NCI-H1417 treated with DMSO at 0.1 percent for 48 hours (cell line): ENCODE data around the gene DIS3L2.
"Not testable (repeated sequence)": the region's sequence is repeated elsewhere in the genome, so short reads cannot be mapped to it uniquely, and the experiment has no call there.

ENCODE experiments used
- DNase-seq: peaks from one replicate; lab custom pipeline; 2025; lab: John Stamatoyannopoulos, UW

DIS3L2 gene

GRCh38 chr2:232322560-232323327 is 361.2 kb downstream of the DIS3L2 start:
- no peak for DNase-seq

- DNase-seq = no peak
These were observed 361.8 kb downstream of the DIS3L2 start for GRCh38 chr2:232323328-232323650.

GRCh38 chr2:232323967-232324366 is 362.5 kb downstream of the DIS3L2 start:
- not testable (repeated sequence) for DNase-seq

- DNase-seq = no peak
These were observed 363.3 kb downstream of the DIS3L2 start for GRCh38 chr2:232324778-232325177.

GRCh38 chr2:232325324-232326273 is 364.1 kb downstream of the DIS3L2 start:
- no peak for DNase-seq

GRCh38 chr2:232326274-232327104 is 365.0 kb downstream of the DIS3L2 start:
- not testable (repeated sequence) for DNase-seq

GRCh38 chr2:232327105-232328031 is 365.9 kb downstream of the DIS3L2 start:
- no peak for DNase-seq

- no peak for DNase-seq
These were observed 366.5 kb downstream of the DIS3L2 start for GRCh38 chr2:232328032-232328422.

GRCh38 chr2:232328516-232329460 is 367.3 kb downstream of the DIS3L2 start:
- DNase-seq = no peak

- DNase-seq = no peak
These were observed 368.2 kb downstream of the DIS3L2 start for GRCh38 chr2:232329716-232330067.

- DNase-seq = no peak
These were observed 368.8 kb downstream of the DIS3L2 start for GRCh38 chr2:232330068-232330999.

GRCh38 chr2:232331061-232331460 is 369.5 kb downstream of the DIS3L2 start:
- not testable (repeated sequence) for DNase-seq

- not testable (repeated sequence) for DNase-seq
These were observed 370.1 kb downstream of the DIS3L2 start for GRCh38 chr2:232331641-232332040.

GRCh38 chr2:232332244-232332939 is 370.9 kb downstream of the DIS3L2 start:
- DNase-seq = not testable (repeated sequence)

GRCh38 chr2:232332940-232333259 is 371.4 kb downstream of the DIS3L2 start:
- no peak for DNase-seq

- no peak for DNase-seq
These were observed 372.0 kb downstream of the DIS3L2 start for GRCh38 chr2:232333361-232334135.

- not testable (repeated sequence) for DNase-seq
These were observed 372.8 kb downstream of the DIS3L2 start for GRCh38 chr2:232334136-232334884.
